ENCODE data around the gene CCSER1.

DNA sequence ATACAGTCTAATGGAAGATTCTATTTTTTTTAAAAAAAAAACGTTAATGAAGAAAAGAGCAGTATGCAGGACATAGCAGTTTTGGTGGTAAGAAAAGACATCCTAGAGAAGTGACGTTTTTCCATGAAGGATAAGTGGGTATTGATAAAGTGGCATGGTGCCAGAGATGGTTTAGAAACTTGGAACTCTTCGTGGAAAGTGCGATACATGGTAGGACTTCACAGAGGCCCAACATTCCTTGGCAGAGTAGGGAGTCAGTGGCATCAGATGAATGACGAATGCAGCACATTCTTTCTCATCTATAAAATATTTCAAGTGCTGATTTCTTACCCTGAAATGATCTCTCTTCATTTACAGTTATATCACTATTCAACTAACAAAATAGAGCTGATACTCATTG is 298.7 kb downstream of the CCSER1 start:
- TF ChIP-seq, protein P1, sequence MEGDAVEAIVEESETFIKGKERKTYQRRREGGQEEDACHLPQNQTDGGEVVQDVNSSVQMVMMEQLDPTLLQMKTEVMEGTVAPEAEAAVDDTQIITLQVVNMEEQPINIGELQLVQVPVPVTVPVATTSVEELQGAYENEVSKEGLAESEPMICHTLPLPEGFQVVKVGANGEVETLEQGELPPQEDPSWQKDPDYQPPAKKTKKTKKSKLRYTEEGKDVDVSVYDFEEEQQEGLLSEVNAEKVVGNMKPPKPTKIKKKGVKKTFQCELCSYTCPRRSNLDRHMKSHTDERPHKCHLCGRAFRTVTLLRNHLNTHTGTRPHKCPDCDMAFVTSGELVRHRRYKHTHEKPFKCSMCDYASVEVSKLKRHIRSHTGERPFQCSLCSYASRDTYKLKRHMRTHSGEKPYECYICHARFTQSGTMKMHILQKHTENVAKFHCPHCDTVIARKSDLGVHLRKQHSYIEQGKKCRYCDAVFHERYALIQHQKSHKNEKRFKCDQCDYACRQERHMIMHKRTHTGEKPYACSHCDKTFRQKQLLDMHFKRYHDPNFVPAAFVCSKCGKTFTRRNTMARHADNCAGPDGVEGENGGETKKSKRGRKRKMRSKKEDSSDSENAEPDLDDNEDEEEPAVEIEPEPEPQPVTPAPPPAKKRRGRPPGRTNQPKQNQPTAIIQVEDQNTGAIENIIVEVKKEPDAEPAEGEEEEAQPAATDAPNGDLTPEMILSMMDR (conservative IDR thresholded peaks at IDR 0.05; ENCODE audit: low read depth in 2 of 2), result no peak
- no peak for TF ChIP-seq EZH2 (IDR thresholded peaks at IDR 0.05; ENCODE audit: low read depth, unreplicated experiment)
- no peak for TF ChIP-seq EZH2phosphoT487 (IDR thresholded peaks at IDR 0.05; ENCODE audit: unreplicated experiment)
- TF ChIP-seq, protein P2, sequence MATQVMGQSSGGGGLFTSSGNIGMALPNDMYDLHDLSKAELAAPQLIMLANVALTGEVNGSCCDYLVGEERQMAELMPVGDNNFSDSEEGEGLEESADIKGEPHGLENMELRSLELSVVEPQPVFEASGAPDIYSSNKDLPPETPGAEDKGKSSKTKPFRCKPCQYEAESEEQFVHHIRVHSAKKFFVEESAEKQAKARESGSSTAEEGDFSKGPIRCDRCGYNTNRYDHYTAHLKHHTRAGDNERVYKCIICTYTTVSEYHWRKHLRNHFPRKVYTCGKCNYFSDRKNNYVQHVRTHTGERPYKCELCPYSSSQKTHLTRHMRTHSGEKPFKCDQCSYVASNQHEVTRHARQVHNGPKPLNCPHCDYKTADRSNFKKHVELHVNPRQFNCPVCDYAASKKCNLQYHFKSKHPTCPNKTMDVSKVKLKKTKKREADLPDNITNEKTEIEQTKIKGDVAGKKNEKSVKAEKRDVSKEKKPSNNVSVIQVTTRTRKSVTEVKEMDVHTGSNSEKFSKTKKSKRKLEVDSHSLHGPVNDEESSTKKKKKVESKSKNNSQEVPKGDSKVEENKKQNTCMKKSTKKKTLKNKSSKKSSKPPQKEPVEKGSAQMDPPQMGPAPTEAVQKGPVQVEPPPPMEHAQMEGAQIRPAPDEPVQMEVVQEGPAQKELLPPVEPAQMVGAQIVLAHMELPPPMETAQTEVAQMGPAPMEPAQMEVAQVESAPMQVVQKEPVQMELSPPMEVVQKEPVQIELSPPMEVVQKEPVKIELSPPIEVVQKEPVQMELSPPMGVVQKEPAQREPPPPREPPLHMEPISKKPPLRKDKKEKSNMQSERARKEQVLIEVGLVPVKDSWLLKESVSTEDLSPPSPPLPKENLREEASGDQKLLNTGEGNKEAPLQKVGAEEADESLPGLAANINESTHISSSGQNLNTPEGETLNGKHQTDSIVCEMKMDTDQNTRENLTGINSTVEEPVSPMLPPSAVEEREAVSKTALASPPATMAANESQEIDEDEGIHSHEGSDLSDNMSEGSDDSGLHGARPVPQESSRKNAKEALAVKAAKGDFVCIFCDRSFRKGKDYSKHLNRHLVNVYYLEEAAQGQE (IDR thresholded peaks at IDR 0.05; ENCODE audit: unreplicated experiment), result no peak
- TF ChIP-seq, protein P3, sequence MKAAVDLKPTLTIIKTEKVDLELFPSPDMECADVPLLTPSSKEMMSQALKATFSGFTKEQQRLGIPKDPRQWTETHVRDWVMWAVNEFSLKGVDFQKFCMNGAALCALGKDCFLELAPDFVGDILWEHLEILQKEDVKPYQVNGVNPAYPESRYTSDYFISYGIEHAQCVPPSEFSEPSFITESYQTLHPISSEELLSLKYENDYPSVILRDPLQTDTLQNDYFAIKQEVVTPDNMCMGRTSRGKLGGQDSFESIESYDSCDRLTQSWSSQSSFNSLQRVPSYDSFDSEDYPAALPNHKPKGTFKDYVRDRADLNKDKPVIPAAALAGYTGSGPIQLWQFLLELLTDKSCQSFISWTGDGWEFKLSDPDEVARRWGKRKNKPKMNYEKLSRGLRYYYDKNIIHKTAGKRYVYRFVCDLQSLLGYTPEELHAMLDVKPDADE (IDR thresholded peaks at IDR 0.05), result no peak
- TF ChIP-seq POLR2AphosphoS5 (IDR thresholded peaks at IDR 0.05; ENCODE audit: low read depth), result no peak
- no peak for TF ChIP-seq CREB1 (CRISPR knock-in tag; IDR thresholded peaks at IDR 0.05; ENCODE audit: low read depth)
- TF ChIP-seq, protein P4, sequence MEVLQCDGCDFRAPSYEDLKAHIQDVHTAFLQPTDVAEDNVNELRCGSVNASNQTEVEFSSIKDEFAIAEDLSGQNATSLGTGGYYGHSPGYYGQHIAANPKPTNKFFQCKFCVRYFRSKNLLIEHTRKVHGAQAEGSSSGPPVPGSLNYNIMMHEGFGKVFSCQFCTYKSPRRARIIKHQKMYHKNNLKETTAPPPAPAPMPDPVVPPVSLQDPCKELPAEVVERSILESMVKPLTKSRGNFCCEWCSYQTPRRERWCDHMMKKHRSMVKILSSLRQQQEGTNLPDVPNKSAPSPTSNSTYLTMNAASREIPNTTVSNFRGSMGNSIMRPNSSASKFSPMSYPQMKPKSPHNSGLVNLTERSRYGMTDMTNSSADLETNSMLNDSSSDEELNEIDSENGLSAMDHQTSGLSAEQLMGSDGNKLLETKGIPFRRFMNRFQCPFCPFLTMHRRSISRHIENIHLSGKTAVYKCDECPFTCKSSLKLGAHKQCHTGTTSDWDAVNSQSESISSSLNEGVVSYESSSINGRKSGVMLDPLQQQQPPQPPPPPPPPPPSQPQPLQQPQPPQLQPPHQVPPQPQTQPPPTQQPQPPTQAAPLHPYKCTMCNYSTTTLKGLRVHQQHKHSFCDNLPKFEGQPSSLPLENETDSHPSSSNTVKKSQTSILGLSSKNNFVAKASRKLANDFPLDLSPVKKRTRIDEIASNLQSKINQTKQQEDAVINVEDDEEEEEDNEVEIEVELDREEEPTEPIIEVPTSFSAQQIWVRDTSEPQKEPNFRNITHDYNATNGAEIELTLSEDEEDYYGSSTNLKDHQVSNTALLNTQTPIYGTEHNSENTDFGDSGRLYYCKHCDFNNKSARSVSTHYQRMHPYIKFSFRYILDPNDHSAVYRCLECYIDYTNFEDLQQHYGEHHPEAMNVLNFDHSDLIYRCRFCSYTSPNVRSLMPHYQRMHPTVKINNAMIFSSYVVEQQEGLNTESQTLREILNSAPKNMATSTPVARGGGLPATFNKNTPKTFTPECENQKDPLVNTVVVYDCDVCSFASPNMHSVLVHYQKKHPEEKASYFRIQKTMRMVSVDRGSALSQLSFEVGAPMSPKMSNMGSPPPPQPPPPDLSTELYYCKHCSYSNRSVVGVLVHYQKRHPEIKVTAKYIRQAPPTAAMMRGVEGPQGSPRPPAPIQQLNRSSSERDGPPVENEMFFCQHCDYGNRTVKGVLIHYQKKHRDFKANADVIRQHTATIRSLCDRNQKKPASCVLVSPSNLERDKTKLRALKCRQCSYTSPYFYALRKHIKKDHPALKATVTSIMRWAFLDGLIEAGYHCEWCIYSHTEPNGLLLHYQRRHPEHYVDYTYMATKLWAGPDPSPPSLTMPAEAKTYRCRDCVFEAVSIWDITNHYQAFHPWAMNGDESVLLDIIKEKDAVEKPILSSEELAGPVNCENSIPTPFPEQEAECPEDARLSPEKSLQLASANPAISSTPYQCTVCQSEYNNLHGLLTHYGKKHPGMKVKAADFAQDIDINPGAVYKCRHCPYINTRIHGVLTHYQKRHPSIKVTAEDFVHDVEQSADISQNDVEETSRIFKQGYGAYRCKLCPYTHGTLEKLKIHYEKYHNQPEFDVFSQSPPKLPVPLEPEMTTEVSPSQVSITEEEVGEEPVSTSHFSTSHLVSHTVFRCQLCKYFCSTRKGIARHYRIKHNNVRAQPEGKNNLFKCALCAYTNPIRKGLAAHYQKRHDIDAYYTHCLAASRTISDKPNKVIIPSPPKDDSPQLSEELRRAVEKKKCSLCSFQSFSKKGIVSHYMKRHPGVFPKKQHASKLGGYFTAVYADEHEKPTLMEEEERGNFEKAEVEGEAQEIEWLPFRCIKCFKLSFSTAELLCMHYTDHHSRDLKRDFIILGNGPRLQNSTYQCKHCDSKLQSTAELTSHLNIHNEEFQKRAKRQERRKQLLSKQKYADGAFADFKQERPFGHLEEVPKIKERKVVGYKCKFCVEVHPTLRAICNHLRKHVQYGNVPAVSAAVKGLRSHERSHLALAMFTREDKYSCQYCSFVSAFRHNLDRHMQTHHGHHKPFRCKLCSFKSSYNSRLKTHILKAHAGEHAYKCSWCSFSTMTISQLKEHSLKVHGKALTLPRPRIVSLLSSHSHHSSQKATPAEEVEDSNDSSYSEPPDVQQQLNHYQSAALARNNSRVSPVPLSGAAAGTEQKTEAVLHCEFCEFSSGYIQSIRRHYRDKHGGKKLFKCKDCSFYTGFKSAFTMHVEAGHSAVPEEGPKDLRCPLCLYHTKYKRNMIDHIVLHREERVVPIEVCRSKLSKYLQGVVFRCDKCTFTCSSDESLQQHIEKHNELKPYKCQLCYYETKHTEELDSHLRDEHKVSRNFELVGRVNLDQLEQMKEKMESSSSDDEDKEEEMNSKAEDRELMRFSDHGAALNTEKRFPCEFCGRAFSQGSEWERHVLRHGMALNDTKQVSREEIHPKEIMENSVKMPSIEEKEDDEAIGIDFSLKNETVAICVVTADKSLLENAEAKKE (CRISPR knock-in tag; IDR thresholded peaks at IDR 0.05), result no peak
- no peak for TF ChIP-seq JUNB (IDR thresholded peaks at IDR 0.05; ENCODE audit: unreplicated experiment)
- no peak for TF ChIP-seq ZNF114 (CRISPR knock-in tag; IDR thresholded peaks at IDR 0.05)
- no peak for TF ChIP-seq STAT1 (IDR thresholded peaks at IDR 0.05; ENCODE audit: unreplicated experiment)
- no peak for TF ChIP-seq NANOG (IDR thresholded peaks at IDR 0.05; ENCODE audit: borderline replicate concordance)
- no peak for TF ChIP-seq ZNF331 (CRISPR knock-in tag; IDR thresholded peaks at IDR 0.05; ENCODE audit: low read depth)
